Frontal cortex (tissue), 4 donors: ENCODE results near the gene CKAP5. TPM values are rescaled to one million over a fixed set of nuclear protein-coding genes. Genes with fewer than 3 reads are reported as not detected.

Experiments used
- DNase-seq, 2 donors: peaks; one replicate each; pipeline ENCODE4 v3.0.0; 2012; ENCODE audit warnings: low spot score in 2 of 2
- FAIRE-seq: peaks from 2 replicates; lab custom pipeline; 2012; peaks lifted over from hg19 to GRCh38; lab: Jason Lieb, UNC
- total RNA-seq: library from RNA; depleted of rRNA; stranded (reverse); fragments of >200 nt; gene quantifications from one replicate; pipeline ENCODE4 v1.2.3, GENCODE V29; 2014
- donor health status: control.
- donor health status: control.
- donor health status: control.

The CKAP5 gene
- total RNA-seq, 1 donor from 2014 or later, result 196 TPM

DNA sequence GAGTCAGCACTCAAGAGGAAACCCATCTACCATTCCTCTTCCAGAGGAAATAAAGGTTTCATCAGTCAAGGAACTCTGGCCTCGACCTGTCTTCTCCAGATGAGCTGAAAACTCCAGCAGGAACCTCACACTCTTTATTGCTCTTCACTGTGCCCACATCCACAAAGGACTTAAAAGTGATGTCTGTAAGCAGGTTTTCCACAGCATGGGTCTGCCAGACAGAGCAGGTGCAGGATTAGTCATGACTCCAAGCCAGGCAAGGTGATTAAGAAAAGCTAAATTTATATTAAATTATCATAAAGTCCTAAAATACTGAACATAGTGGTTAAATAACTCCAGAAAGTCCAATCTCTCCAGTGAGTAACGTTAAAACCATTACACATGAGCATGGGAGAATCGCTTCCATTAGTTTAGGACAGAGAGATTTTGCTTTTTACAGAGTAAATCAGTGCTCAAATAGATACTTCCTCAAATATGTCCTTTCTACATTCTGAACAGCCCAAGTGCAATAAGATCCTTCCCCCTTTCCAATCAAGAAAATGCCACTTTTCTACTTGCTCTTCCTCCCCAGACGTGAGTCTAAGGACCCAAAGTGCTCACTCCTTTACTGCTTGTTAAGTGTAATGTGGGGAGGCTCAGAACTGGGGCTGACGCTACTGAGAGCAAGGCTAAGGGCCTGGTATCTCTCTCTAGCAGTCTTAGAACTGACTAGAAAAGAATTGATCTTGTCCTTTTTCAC is 10.7 kb upstream of the CKAP5 start:
- FAIRE-seq (no peak), DNase-seq (no peak)

GRCh38 chr11:46855863-46856262 is 9.8 kb upstream of the CKAP5 start:
- FAIRE-seq, result no peak
- no peak for DNase-seq

DNA sequence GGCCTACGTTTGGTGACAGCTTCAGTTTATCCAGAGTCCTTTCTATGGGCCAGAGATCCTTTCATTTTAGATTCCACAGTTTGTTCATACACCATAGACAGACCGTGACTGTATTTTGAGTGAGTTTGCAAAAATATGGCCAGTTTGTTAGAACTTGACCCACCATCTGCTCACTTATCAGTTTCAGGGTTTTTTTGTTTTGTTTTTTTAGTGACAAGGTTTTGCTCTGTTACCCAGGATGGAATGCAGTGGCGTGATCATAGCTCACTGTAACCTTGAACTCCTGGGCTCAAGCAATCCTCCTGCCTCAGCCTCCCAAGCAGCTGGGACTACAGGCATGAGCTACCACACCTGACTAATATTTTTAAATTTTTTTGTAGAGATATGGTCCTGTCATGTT is 9.1 kb upstream of the CKAP5 start:
- FAIRE-seq, result no peak

GRCh38 chr11:46850829-46851380 is 4.8 kb upstream of the CKAP5 start:
- DNase-seq (no peak), FAIRE-seq (no peak)

More for the DNA sequence above, 9.1 kb upstream of the CKAP5 start:
- DNase-seq, result no peak

DNA sequence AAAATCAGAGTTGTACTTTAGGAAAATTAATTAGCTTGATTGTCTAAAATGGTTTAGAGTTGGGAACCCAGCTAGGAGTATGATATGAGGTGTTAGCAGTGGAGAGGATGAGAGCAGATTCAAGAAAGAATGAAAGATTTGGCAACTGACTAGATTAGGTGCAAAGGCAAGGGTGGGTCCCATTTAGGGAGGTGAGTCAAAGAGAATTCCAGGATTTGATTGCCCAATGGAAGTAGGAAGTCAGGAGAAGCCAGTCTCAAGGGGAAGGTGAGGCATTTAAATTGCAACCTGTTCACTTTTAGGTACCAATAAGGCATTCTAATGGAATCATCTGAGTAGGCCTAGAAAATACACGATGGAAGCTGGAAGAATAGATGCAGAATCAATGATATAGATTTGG is 3.6 kb upstream of the CKAP5 start:
- DNase-seq (no peak), FAIRE-seq (no peak)

DNA sequence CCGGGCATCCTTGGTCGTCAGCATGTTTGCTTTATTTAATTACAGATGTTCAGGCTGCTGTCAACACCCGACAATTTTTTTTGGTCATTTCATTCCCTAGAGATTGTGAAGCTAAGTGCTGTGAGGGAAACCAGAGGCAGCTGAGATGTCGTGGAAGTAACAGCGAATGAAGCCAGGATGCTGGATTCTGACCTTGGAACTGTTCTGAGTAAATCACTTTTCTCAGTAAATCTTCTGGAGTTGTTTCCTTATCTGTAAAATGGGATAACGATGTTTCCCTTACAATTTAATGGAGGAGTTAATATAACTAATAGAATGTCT is 390 bp upstream of the CKAP5 start:
- no peak for FAIRE-seq
- DNase-seq, result no peak

DNA sequence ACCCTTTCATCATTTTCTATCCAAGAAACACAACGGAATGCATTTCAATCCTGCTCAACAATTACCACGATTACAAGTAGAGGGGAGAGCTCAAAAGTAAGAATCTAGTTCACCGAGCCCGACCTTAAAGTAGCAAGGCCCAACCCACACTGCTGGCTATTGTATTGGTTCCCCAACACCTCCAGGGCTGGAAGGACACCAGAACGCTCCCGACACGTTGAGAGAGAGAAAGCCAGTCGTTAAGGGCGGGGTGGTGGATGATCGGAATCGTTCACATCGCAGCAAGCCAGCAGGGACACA is 690 bp downstream of the CKAP5 start:
- DNase-seq, result no peak
- FAIRE-seq, result no peak

GRCh38 chr11:46840116-46840515 is 6.0 kb downstream of the CKAP5 start:
- DNase-seq (no peak), FAIRE-seq (no peak)

DNA sequence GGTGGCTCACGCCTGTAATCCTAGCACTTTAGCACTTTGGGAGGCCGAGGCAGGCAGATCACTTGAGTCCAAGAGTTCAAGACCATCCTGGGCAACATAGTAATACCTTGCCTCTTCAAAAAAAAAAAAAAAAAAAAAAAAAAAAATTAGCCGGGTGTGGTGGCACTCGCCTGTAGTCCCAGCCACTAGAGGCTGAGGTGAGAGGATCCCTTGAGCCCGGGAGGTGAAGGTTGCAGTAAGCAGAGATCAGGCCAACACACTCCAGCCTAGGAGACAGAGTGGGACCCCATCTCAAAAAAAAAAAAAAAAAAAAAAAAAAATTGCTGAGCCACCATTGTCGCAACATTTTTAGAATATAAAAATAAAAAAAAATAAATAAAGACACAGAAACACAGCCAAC is 7.6 kb downstream of the CKAP5 start:
- DNase-seq (no peak), FAIRE-seq (no peak)

DNA sequence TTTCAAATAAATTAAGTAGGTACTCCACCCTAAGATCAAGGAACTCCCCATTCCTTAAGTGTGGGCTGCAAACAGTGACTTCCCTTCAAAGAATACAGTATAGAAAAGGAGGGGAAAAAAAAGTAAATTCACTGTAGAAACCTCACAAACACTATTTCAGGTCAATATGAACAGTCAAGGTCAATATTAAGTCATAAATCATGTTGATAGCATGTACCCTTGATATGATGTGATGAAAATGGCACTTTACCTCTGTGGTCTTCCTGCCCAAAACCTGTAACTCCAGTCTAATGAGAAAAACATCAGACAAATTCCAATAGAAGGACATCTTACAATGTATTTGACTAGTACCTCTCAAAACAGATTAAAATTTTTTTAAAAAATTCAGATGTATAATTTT is 8.2 kb downstream of the CKAP5 start:
- no peak for DNase-seq
- FAIRE-seq, result no peak

DNA sequence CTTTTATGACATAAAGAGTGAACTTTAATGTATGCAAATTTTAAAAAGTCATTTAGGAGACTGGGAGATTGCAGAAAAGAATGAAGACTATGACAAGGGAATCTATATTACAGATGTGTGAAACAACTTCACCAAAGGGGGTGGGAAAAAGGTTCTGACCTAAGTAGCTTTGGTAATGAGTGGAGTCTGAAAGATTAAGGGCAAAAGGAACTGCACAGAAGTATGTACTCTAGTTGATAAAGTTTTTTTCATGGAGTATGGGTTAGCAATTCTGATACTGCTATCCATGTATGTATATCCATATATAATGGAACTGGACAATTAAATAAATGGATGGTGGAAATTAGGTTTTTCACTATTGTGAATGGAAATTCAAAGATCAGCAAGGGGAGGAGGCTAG is 9.2 kb downstream of the CKAP5 start:
- no peak for FAIRE-seq
- no peak for DNase-seq

- DNase-seq (no peak), FAIRE-seq (no peak)
Measured at GRCh38 chr11:46836431-46836830, 9.6 kb downstream of the CKAP5 start.

DNA sequence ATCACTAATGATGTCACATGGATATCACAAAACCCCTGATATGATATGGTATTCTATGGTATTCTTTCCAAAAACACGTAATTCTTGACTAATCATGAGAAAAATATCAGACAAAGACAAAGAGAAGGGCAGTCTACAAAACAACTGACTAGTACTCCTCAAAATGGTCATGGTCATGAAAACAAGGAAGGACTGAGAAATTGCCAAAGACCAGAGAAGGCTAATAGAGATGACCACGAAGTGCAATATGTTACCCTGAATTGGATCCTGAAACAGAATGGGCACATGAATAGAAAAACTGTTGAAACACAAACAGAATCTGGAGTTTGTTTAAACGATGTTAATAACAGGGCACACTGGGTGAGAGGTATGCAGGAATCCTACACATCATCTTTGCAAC is 10.2 kb downstream of the CKAP5 start:
- DNase-seq (no peak), FAIRE-seq (no peak)

GRCh38 chr11:46834821-46835220 is 11.3 kb downstream of the CKAP5 start:
- DNase-seq, result no peak
- no peak for FAIRE-seq

DNA sequence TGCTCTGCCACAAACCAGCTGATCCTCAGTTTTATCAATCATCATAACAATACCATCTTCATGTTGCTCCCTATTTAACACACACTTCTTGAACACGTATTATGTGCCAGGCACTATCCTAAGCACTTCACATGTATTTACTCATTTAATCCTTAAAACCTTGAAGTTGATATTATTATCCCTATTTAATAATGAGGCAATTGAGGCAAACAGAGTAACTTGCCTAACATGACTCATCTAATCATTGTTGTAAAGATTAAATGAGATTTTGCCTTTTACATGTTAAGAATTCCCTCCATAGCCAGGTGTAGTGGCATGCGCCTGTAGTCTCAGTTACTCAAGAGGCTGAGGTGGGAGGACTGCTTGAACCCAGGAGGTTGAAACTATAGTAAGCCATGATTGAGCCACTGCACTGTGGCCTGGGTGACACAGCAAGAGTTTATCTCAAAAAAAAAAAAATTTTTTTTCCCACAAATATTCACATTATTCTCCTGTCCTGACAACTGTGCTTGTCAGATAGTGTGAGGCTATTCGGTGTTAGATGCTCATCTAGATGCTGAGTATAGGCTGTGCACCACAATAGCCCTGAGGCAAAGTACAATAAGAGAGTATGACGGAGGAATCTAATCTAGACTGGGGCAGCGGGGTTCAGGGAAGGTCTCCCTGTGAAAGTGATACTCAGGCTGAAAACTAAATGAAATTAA is 13.4 kb downstream of the CKAP5 start:
- no peak for FAIRE-seq
- no peak for DNase-seq

DNA sequence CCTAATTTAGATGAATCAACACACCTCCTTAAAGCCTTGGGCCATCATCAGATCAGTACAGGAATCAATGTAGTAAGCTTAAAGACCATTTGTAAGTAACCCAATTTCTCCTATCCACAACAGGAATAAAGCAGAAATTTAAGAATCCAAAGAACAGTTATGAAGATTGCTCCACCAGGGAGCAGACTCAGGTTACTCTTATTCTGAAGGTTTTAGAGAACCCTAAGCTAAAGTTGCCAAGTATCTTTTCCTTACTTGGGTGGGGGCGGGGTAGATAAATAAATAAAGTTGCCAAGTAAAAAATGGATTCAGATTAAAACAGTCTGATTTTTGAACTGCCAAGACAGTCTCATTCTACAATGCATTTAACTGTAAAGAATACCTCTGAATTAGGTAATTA is 18.1 kb downstream of the CKAP5 start:
- FAIRE-seq, result no peak

DNA sequence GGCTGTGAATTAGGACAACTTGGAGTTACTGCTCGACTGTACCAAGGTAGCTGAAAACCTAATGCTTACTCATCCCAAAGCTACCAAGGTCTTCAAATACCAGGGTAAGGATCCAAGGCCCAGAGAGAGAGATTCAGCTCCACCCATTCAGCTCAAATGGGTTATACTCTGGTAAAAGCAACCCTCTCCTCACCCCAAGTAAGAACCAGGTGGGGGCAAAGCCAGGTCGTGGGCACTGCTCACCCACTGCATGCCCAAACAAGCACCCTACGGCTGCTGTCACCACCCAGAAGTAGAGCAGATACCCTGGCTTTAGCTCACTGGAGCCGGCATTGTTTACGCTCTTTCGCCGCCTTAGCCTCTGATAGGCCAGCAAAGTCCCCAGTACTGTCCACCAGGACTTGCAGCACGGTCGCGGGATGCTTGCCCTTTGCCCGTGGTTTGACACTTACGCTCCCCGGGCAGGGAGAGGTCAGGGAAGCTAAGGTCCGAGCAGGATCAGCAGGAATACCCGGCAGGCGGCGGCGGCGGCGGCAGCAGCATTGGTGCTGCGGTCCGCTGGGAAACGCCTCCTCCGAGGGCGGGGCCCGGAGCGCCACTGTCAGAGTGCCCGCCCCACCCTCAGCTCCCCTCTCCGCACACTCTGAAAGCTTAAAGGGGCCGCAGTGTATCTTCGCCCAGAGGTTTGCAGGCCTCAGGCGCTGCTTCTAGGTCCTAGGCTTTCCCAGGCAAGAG is 19.6 kb downstream of the CKAP5 start:
- FAIRE-seq (no peak), DNase-seq (peak; percentile 49 to 68)

More for the DNA sequence above, 18.1 kb downstream of the CKAP5 start:
- DNase-seq, result no peak

- no peak for DNase-seq
- no peak for FAIRE-seq
Measured at GRCh38 chr11:46808799-46809431, 37.2 kb downstream of the CKAP5 start.

DNA sequence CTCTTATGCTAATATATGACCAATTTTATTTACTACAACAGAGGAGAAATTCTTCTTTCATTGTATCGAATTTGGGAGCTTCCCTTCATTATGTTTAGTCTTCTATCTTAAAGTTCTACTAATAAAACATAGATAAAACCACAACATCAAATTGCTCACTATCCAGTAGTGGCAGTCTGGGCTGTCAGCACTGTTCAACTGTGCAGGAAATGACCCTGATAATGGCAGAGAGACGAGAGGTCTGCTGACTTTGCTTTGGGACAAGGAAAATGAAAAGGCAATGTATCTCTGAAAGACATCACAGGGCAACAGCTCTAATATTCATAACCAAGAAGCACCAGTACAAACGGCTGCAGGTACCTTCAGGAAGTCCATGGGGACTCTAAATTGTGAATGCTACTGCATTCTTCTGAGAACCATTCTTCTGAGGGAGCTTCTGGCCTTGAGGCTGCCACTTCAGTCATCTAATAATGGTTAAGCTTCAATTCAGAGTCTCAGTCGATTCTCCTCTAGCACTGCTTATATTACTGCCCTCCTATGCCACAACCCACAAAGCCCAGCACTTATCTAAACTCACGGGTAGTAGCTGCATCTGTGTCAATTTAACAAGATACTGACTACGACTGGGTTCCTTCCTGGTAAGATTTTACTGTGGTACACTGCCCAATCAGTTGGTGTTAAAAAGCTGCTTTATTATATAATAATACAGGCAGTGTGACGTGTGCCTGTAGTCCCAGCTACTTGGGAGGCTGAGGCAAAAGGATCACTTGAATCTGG is 44.2 kb downstream of the CKAP5 start:
- FAIRE-seq (no peak), DNase-seq (no peak)

DNA sequence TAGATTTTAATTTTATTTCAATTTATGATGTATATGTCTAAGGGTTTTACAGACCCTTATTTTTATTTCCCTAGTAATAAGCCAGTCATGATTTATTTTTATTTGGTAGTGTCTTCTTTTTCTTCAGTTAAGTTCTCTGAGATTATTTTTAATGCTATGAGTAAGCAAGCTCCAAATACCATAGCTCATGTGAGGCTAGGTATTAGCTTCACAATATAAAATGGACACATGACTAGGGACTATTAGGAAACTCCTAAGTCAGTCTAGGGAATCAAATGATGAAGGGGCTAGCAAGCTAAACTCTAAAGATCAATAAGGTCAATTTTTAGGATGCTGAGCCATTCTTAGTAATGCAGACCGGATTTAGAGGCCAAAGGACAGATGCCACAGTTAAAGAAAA is 45.9 kb downstream of the CKAP5 start:
- DNase-seq, result no peak

More for the DNA sequence above, 45.9 kb downstream of the CKAP5 start:
- FAIRE-seq, result peak; percentile 26
